ENCODE data around the gene NAP1L5. TPM values are rescaled to one million over a fixed set of nuclear protein-coding genes. Genes with fewer than 3 reads are reported as not detected.

Gene NAP1L5
- total RNA-seq, 4 donors from 2014 or later = 1.2 to 2.0 (median 1.7) TPM

- no peak for DNase-seq (ENCODE audit: low spot score in 2 of 2)
- intact Hi-C loops (cut with DNase I; ENCODE audit: low total_unique reads) = no loop called here
- no peak overlapping the region for H3K4me3 ChIP-seq (ENCODE audit: low read depth, poor library complexity, severe bottlenecking)
- TF ChIP-seq CTCF (IDR thresholded peaks at IDR 0.05) (no peak), POLR2A (IDR thresholded peaks at IDR 0.05) (no peak)
- WGBS, 2 donors = 80 to 92% methylated on average over 10 of the region's 10 CpGs
Measured at GRCh38 chr4:88722276-88722780, 24.7 kb upstream of the NAP1L5 start.

GRCh38 chr4:88720451-88721428, 23.1 kb upstream of the NAP1L5 start:
- H3K4me3 ChIP-seq (ENCODE audit: low read depth, poor library complexity, severe bottlenecking) = no peak overlapping the region
- DNase-seq (ENCODE audit: low spot score in 2 of 2) = no peak
- intact Hi-C loops (cut with DNase I; ENCODE audit: low total_unique reads) = no loop called here
- 61 to 63% methylated on average over 10 of the region's 10 CpGs for WGBS, 2 donors
- TF ChIP-seq POLR2A (IDR thresholded peaks at IDR 0.05) (no peak), CTCF (IDR thresholded peaks at IDR 0.05) (no peak)

- DNase-seq (ENCODE audit: low spot score in 2 of 2) = no peak
- no peak for TF ChIP-seq POLR2A (IDR thresholded peaks at IDR 0.05)
- TF ChIP-seq CTCF (IDR thresholded peaks at IDR 0.05) = no peak
- intact Hi-C loops (cut with DNase I; ENCODE audit: low total_unique reads) = no loop called here
- WGBS, 2 donors = 95 to 98% methylated on average over 1 of the region's 1 CpG
- no peak overlapping the region for H3K4me3 ChIP-seq (ENCODE audit: low read depth, poor library complexity, severe bottlenecking)
Measured at GRCh38 chr4:88719381-88719780, 21.8 kb upstream of the NAP1L5 start.

GRCh38 chr4:88718098-88718497, 20.5 kb upstream of the NAP1L5 start:
- no peak for DNase-seq (ENCODE audit: low spot score in 2 of 2)
- TF ChIP-seq POLR2A (IDR thresholded peaks at IDR 0.05) (no peak), CTCF (IDR thresholded peaks at IDR 0.05) (no peak)
- H3K4me3 ChIP-seq (ENCODE audit: low read depth, poor library complexity, severe bottlenecking) = no peak overlapping the region
- intact Hi-C loops (cut with DNase I; ENCODE audit: low total_unique reads) = no loop called here
- 98 to 100% methylated on average over 5 of the region's 5 CpGs for WGBS, 2 donors

- no peak for DNase-seq (ENCODE audit: low spot score in 2 of 2)
- TF ChIP-seq CTCF (IDR thresholded peaks at IDR 0.05) (no peak), POLR2A (IDR thresholded peaks at IDR 0.05) (no peak)
- intact Hi-C loops (cut with DNase I; ENCODE audit: low total_unique reads) = no loop called here
- 39 to 66% methylated on average over 1 of the region's 1 CpG for WGBS, 2 donors
- no peak overlapping the region for H3K4me3 ChIP-seq (ENCODE audit: low read depth, poor library complexity, severe bottlenecking)
Measured at GRCh38 chr4:88713782-88714181, 16.2 kb upstream of the NAP1L5 start.

All from lower leg skin (tissue), 4 donors.